C4-2B (cell line): ENCODE data around the gene IQCE.

Experiments used
- H3K27ac ChIP-seq: fragments of 450-650 bp; 2 replicates; pipeline ENCODE4 v1.5.1; 2017
- ZFX ChIP-seq: fragments of 450-650 bp; IDR thresholded peaks from 2 replicates; pipeline ENCODE4 v1.6.1; 2017
- TF ChIP-seq, protein P1 (sequence below): fragments of 450-650 bp; conservative IDR thresholded peaks from 2 replicates; pipeline ENCODE4 v1.5.1; 2017; ENCODE audit warnings: mild to moderate bottlenecking

IQCE gene

DNA sequence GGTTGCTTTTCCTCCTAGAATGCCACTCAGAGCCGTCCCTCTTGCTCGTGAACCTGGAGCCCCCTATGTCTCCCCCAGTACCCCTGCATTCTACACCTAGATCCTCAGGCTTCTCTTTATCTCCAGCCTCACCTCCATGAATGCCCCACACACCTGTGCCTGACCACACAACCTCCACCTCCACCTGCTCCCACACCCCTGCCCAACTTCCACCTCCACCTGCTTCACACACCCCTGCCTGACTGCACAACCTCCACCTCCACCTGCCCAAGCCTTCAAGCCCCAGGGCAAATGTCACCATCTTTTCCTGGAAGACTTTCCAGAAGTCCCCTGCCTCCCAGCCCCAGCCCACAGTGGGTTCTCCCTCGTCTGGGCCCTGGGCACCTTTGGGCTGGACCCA lies 46.1 kb upstream of the IQCE start:
- TF ChIP-seq, protein P1, sequence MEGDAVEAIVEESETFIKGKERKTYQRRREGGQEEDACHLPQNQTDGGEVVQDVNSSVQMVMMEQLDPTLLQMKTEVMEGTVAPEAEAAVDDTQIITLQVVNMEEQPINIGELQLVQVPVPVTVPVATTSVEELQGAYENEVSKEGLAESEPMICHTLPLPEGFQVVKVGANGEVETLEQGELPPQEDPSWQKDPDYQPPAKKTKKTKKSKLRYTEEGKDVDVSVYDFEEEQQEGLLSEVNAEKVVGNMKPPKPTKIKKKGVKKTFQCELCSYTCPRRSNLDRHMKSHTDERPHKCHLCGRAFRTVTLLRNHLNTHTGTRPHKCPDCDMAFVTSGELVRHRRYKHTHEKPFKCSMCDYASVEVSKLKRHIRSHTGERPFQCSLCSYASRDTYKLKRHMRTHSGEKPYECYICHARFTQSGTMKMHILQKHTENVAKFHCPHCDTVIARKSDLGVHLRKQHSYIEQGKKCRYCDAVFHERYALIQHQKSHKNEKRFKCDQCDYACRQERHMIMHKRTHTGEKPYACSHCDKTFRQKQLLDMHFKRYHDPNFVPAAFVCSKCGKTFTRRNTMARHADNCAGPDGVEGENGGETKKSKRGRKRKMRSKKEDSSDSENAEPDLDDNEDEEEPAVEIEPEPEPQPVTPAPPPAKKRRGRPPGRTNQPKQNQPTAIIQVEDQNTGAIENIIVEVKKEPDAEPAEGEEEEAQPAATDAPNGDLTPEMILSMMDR = no peak
- TF ChIP-seq ZFX = no peak
- peak overlapping the region; percentile 96 for H3K27ac ChIP-seq

DNA sequence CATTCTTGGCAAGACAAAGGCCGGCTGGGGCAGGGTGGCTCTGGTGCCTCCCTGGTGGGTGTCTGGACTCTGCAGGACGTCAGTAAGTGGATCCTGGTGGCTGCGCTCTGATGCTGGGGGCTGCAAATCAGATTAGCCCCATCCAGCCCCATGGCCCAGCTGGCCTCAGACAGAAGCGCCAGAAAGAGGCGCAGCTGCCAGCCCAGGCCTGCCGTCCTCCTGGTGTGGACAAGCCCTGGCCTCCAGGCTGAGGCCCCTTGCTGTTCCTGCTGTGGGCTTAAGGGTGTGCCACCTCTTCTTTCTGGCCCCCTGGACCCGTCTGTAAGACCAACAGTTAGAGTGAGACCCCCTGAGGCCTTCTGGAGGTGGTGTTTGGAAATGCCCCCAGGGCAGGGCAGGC lies 45.1 kb upstream of the IQCE start:
- peak overlapping the region; percentile 96; the same call in 1 of the 2 replicates for H3K27ac ChIP-seq
- TF ChIP-seq, protein P1 = no peak
- no peak for TF ChIP-seq ZFX

DNA sequence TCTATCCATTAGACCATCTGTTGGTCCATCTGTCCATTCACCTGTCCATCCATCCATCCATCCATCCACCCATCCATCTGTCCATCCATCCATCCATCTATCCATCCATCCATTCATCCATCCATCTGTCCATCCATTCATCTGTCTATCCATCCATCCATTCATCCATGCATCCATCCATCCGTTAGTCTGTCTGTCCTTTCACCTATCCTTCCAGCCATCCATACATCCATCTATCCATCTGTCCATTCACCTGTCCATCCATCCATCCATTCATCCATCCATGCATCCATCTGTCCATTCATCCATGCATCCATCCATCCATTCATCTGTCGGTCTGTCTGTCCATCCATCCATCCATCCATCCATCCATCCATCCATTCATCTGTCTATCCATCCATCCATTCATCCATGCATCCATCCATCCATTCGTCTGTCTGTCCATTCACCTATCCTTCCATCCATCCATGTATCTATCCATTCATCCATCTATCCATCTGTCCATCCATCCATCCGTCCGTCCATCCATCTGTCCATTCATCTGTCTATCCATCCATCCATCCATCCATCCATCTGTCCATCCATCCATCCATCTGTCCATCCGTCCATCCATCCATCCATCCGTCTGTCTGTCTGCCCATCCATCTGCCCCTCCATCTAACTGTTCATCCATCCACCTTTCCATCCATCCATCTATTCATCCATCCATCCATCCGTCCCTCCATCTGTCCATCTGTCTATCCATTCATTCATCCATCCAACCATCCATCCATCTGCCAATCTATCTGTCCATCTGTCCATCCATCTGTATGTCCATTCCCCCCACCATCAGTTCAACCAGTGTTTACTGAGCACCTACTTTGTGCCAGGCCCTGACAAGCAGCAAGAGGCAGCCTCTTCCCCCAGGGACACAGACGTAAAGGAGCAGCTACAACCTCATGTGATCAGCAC lies 44.0 kb upstream of the IQCE start:
- no peak overlapping the region for H3K27ac ChIP-seq
- TF ChIP-seq, protein P1 = no peak
- TF ChIP-seq ZFX = no peak

DNA sequence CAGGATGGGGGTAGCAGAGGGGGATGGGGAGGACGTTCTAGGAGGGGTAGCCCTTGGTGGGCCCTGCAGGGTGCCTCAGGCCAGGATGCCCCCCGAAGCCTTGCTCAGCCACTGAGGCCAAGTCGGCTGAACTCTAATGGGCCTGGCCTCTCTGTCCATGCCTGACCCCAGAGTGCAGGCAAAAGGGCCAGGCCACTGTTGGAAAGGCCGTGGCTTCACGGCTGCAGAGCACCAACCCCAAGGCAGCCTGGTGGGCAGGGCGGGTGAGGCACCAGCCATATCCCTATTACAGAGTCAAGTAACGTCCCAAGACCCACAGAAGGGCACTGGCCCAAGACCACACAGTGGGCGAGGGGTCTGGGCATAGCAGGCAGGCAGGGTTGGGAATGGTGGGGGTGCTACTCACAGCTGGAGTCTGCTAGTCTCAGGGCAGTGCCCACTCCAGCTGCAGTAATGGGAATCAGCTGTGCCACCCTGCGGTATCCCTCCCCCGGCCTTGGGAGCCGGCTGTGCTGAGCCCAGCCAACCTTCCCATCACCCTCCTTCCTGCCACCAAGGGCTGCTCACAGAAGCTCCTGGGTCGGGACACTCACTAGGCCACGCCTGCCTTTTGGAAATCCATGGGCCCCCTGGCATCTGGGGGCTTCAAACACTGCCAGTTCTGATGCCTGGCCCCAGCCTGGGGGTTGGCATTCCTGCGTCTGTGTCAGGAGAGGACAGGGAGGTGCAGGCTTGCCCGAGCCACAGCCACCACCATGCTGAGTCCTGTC lies 43.2 kb upstream of the IQCE start:
- no peak overlapping the region for H3K27ac ChIP-seq
- TF ChIP-seq ZFX = no peak
- TF ChIP-seq, protein P1 = no peak

DNA sequence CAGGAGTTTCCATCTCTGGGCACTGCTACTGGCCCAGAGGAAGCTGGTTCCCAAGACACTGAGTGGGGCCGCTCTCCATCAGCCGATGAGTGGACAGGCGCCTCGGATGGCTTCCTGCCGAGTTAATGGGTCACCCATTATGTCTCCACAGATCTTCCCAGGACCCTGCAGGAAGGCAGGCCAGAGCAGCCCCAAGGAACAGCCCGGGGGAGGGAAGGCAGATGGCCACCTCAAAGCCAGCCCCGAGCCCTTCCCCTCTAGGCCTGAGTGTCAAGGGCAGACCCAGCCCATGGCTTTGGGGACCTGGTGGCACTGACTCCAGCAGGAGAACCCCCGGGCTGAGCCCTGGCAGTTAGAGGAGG lies 42.6 kb upstream of the IQCE start:
- H3K27ac ChIP-seq = no peak overlapping the region; the same call in 1 of the 2 replicates
- TF ChIP-seq ZFX = no peak
- TF ChIP-seq, protein P1 = no peak

DNA sequence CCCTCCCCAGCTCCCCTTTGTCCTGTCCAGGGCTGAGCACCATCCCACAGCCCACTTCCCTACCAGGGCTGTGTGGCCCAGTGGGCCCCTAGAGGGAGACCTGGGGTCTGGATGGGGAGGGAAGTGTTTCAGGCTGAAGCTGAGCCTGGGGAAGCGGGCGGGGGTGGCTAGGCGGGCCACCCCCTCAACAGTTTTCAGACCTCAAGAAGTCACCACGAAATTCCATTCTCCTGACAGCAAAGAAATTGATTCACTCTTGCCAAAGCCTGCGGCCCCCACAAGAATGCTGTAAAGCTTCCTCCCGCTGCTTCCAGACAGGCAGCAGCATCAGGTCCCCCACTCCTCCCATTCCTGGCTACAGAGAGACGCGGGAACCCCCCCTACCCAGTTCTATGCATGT lies 41.8 kb upstream of the IQCE start:
- TF ChIP-seq ZFX = no peak
- TF ChIP-seq, protein P1 = no peak
- no peak overlapping the region; the same call in 1 of the 2 replicates for H3K27ac ChIP-seq
